NCI-H82 treated with DMSO at 0.1 percent for 48 hours (cell line): ENCODE data around the gene OR4F15.
"Not testable (repeated sequence)": the region's sequence is repeated elsewhere in the genome, so short reads cannot be mapped to it uniquely, and the experiment has no call there.

Source experiments
- DNase-seq: peaks from one replicate; lab custom pipeline; 2025; ENCODE audit not compliant: unreplicated experiment; lab: John Stamatoyannopoulos, UW

OR4F15 gene

GRCh38 chr15:101811902-101812301 lies at the start of gene OR4F15:
OR4F15 (plus strand) TSS chr15:101812202; CDS start chr15:101818187, 5,985 bp downstream.
- DNase-seq = no peak

- not testable (repeated sequence) for DNase-seq
Measured at GRCh38 chr15:101764669-101765339, 47.2 kb upstream of the OR4F15 start.

- not testable (repeated sequence) for DNase-seq
Measured at GRCh38 chr15:101765340-101765671, 46.7 kb upstream of the OR4F15 start.

- no peak for DNase-seq
Measured at GRCh38 chr15:101765772-101766456, 46.1 kb upstream of the OR4F15 start.

GRCh38 chr15:101767083-101767640 lies 44.8 kb upstream of the OR4F15 start:
- DNase-seq = not testable (repeated sequence)

GRCh38 chr15:101772921-101773320 lies 39.1 kb upstream of the OR4F15 start:
- DNase-seq = no peak

- no peak for DNase-seq
Measured at GRCh38 chr15:101773496-101774100, 38.4 kb upstream of the OR4F15 start.

GRCh38 chr15:101775136-101775535 lies 36.9 kb upstream of the OR4F15 start:
- no peak for DNase-seq

- DNase-seq = not testable (repeated sequence)
Measured at GRCh38 chr15:101778576-101778975, 33.4 kb upstream of the OR4F15 start.

GRCh38 chr15:101780225-101780624 lies 31.8 kb upstream of the OR4F15 start:
- DNase-seq = not testable (repeated sequence)

- DNase-seq = no peak
Measured at GRCh38 chr15:101781928-101782327, 30.1 kb upstream of the OR4F15 start.

GRCh38 chr15:101784644-101785043 lies 27.4 kb upstream of the OR4F15 start:
- no peak for DNase-seq

GRCh38 chr15:101786422-101786821 lies 25.6 kb upstream of the OR4F15 start:
- DNase-seq = not testable (repeated sequence)

- DNase-seq = not testable (repeated sequence)
Measured at GRCh38 chr15:101788001-101788400, 24.0 kb upstream of the OR4F15 start.

GRCh38 chr15:101788503-101789269 lies 23.3 kb upstream of the OR4F15 start:
- not testable (repeated sequence) for DNase-seq

- DNase-seq = not testable (repeated sequence)
Measured at GRCh38 chr15:101790748-101791147, 21.3 kb upstream of the OR4F15 start.

- not testable (repeated sequence) for DNase-seq
Measured at GRCh38 chr15:101793981-101794380, 18.0 kb upstream of the OR4F15 start.

- no peak for DNase-seq
Measured at GRCh38 chr15:101795455-101795854, 16.5 kb upstream of the OR4F15 start.

GRCh38 chr15:101799665-101800064 lies 12.3 kb upstream of the OR4F15 start:
- DNase-seq = no peak

- no peak for DNase-seq
Measured at GRCh38 chr15:101801048-101801447, 11.0 kb upstream of the OR4F15 start.

- no peak for DNase-seq
Measured at GRCh38 chr15:101803209-101803608, 8.8 kb upstream of the OR4F15 start, which contains the start of gene OR4F6. OR4F6 (plus strand) TSS chr15:101803509; CDS start chr15:101805720, 2,211 bp downstream.
